Astrocyte of the cerebellum (primary cell): Measurements from ENCODE around the gene BAZ2B.

Experiments
- DNase-seq: peaks from one replicate; pipeline ENCODE4 v3.0.0-alpha.2; 2011; ENCODE audit warnings: low read depth
- H3K4me3 ChIP-seq: 2 replicates; pipeline ENCODE4 v1.5.1; 2011; ENCODE audit warnings: mild to moderate bottlenecking, low read depth, low read length, moderate library complexity
- in situ Hi-C: cut with HindIII; loops from 2 replicates; pipeline ENCODE4 v1.10.0; 2017; ENCODE audit warnings: low sequenced_read_pairs
- TF ChIP-seq, protein P1 (sequence below): IDR thresholded peaks from 2 replicates; pipeline ENCODE4 v1.5.1; 2012; ENCODE audit warnings: low read length, low read depth, moderate library complexity, mild to moderate bottlenecking; ENCODE audit errors: missing control alignments

BAZ2B gene

DNA sequence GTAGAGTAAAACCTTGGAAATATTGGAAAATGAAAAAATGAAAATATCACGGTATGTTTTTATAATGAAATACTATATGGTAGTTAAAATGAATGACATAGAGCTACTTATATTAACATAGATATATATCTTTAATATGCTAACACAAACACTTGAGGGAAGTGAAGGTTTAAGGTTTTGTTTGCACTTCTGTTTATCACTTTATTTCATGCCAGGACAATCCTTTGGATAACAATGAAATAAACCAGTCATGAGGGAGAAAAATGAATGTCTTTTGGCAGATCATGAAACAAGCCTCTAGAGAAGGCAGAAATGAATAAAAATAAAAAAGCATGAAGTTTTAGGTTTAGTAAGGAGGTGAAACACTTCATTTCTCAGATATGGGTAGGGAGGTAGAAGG is 89.9 kb downstream of the BAZ2B start:
- TF ChIP-seq, protein P1, sequence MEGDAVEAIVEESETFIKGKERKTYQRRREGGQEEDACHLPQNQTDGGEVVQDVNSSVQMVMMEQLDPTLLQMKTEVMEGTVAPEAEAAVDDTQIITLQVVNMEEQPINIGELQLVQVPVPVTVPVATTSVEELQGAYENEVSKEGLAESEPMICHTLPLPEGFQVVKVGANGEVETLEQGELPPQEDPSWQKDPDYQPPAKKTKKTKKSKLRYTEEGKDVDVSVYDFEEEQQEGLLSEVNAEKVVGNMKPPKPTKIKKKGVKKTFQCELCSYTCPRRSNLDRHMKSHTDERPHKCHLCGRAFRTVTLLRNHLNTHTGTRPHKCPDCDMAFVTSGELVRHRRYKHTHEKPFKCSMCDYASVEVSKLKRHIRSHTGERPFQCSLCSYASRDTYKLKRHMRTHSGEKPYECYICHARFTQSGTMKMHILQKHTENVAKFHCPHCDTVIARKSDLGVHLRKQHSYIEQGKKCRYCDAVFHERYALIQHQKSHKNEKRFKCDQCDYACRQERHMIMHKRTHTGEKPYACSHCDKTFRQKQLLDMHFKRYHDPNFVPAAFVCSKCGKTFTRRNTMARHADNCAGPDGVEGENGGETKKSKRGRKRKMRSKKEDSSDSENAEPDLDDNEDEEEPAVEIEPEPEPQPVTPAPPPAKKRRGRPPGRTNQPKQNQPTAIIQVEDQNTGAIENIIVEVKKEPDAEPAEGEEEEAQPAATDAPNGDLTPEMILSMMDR: no peak
- DNase-seq: no peak
- H3K4me3 ChIP-seq: no peak overlapping the region
- in situ Hi-C loops: no loop called here

DNA sequence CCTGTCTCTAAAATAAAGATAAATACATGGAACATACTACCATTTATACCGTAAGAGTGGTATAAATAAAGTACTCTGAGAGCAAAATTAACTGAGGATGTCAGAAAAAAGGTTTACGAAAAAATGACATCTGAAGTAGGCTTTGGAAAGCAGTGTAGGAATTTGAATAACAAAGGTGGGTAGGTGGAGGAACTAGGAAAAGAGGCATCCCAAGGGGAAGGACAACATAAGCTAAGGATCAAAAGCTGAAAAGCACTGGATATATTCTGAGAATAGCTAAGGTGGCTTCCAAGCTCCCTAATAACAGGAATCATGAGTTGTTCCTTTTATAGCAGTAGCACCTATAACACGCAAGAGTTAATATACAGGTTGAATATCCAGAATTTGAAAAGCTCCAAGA is 91.3 kb downstream of the BAZ2B start:
- DNase-seq: no peak
- no peak overlapping the region for H3K4me3 ChIP-seq
- in situ Hi-C loops: no loop called here
- TF ChIP-seq, protein P1: no peak

DNA sequence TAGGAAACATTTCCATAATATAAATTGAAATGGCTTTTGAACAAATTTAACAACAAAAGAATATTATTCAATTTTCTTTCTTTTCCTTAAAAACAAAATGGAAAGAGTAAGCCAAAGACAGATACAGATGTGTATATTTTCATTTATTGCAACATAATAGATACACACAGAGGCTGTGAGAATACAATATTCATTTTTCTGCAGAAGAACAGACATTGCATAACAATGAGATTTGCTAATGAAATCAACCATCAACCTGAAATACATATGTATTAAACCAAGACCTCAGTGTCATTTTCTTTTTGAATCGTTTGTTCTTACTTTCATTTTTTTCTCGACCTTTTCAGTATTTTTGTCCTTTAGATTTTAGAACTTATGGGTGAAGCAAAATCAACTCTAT is 95.1 kb downstream of the BAZ2B start:
- TF ChIP-seq, protein P1: no peak
- DNase-seq: no peak
- in situ Hi-C loops: no loop called here
- H3K4me3 ChIP-seq: no peak overlapping the region

DNA sequence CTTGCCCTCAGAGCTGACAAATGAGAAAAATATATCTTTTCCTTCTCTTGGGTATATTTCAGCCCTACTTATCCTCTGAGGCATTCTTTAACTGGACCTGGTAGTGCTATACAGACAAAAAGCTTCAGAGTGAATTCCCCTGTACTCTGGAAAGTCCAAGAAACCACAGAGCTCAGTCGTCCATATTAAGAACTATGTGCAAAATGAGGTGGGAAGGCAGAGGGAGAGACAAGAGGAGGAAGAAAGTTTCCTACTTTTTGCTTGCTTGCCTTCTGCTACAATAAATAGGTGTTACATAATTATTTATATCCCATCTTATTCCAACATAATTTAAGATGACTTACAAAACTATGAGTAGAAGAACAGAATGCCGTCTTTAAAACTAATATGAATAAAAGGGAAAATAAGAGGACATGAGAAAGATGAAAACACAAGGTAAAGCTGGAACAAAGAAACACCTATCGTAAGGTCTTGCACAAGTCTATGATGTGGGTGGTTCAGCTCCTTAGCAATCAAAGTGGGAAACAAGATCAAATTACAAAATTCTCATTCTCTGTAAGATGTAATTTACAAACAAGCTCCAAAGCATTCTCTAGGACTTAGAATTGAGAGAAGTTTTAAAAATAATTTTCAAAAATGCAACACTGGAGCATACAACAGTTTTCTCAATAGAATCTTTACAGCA is 97.9 kb downstream of the BAZ2B start:
- no peak for DNase-seq
- in situ Hi-C loops: no loop called here
- no peak overlapping the region for H3K4me3 ChIP-seq
- TF ChIP-seq, protein P1: no peak

DNA sequence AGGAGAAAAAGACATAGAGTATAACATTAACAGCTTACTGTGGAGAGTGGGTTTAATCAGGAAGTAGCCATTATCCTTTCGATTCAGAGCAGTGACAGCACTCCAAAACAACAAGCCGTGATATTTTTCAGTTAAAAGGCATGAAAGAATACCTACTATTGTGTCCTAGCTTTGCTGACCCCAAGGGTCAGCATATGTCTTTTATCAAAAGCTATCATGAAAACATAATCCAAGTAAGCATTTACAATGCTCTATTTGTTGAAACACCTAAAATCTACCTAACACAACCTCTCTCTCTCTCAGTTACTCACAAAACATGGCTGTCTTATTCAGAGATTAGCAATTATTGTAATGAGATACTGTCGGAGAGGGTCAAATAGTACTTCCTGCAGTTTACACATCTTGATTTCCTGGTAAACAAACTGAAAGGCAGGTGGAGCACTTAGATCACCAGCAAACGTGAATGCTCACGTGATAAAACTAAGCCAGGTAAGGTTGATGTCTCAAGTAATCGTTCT is 100.0 kb downstream of the BAZ2B start:
- in situ Hi-C loops: no loop called here
- no peak for DNase-seq
- peak overlapping the region; percentile 29 for H3K4me3 ChIP-seq
- TF ChIP-seq, protein P1: no peak

DNA sequence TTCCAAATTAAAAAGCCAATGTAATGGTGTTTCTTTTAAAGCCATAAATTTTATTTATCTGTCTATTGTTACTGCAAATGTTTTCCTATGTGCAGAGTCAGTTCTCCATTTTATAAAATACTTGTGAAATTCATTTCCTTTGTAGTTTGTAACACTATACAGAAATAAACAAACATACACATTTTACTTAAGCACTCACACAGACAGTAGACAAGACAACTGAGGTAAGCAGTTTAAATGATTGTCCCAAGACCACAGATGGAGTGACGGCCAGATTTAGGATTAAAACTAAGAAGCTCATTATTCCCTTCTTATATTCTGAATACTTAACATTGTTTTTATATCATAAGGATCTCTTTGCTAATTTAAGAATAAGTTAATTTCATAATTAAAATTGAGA is 100.9 kb downstream of the BAZ2B start:
- in situ Hi-C loops: no loop called here
- TF ChIP-seq, protein P1: no peak
- no peak overlapping the region for H3K4me3 ChIP-seq
- no peak for DNase-seq

DNA sequence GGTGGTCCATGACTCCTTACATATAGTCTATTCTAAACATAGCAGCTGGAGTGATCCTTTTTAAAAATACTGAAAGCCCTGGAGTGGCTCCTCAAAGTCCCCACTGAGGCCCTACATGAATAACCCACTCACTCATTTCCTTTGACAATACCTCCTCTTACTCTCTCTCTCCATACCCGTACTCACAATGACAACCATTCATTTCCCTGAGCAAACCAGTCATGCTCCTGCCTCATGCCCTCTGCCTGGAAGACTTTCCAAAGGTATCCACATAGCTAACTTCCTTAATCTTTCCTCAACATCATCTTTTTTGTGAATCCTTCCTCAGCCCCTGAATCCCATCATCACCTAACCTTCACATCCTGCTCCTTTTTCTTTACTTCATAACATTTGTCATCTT is 102.6 kb downstream of the BAZ2B start:
- no peak overlapping the region for H3K4me3 ChIP-seq
- DNase-seq: no peak
- in situ Hi-C loops: no loop called here
- TF ChIP-seq, protein P1: no peak
